DMS53 (cell line): Measurements from ENCODE around the gene GMDS.

Experiments used
- DNase-seq: peaks from one replicate; lab custom pipeline; 2025; lab: John Stamatoyannopoulos, UW

GMDS gene

DNA sequence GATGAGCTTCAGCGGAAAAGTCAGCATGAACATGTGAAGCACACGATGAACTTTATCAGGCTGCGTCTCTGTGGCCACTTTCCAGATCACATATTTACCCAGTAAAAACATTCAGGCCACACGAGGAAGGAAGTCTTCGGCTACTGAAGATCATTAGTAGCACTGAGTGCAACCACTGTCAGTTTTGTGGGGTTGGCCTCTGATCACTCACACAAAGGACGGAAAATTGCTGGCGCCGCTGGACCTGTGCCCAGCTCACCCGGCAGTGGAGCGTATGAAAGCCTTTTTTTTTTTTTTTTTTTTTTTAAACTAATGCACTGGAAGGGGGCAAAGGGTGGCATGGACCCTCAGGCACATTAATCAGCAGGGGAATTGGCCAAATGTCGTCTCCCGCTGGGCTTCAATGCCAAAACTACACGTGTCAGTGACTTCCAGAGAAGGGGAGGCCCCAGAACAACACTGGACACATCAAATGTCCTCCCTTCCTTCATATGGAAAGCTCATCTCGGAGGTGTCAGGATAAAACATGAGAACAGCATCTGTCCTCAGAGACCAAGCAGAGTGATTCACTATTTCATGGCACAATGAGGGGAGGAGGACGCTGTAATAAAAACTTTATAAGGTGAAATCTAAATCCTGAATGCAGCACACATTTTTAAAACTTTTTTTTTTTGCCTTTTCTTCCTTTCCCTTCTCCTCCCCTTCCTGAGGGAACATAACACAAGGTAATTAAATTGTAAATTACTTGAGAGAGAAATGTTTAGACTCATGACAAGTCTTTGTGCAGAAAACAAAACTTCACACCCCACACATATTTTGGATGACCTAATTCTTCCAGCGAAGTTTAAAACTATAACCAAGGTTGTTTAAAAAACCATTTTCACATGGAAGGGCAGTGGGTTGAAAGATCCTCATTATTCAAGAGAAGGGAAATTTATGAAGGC lies 412.3 kb downstream of the GMDS start:
- DNase-seq = no peak

DNA sequence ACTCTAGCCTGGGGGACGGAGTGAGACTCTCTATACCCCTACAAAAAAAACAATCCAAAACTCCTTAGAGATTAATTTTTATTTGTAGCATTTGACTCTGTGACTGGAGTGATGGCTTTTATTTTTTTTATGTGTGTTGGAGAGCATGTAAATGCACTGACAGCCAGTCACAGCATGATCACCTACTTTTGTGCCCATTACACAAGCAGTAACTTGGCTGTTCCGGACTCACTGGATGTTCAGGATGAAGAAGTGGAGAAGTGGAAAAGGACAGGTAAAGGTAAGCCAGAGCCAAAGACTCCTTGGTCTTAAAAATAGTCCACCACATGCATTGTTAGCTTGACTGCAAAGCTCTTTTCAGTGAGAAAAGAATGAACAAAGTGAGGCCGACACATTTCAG lies 413.0 kb downstream of the GMDS start:
- DNase-seq = no peak

DNA sequence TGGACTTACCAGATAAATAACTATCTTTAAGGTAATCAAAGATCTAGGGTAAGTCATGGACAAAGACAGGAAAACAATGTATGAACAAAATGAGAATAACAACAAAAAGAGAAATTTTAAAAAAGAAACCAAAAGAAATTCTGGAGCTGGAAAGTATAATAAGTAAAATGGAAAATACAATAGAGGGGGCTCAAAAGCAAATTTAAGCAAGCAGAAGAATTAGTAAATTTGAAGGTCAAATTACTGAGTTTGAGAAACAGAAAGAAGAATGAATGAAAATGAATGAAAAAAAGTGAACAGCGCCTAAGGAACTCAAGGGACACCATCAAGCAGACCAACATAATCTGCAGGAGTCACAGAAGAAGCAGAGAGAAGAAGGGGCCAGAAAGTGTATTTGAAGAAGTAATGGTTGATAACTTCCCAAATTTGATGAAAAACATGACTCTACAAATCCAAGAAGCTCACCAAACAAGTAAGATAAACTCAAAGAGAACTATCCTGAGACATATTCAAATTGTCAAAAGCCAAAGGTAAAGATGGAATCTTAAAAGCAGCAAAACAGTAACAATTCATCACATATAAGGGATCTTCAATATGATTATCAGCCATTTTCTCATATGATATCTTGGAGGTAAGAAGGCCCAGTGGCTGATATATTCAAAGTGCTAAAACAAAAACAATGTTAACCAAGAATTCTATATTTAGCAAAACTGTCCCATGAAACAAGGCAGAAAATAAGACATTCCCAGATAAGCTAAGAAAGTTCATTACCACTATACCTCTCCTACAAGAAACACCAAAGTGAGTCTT lies 417.2 kb downstream of the GMDS start:
- DNase-seq = no peak

DNA sequence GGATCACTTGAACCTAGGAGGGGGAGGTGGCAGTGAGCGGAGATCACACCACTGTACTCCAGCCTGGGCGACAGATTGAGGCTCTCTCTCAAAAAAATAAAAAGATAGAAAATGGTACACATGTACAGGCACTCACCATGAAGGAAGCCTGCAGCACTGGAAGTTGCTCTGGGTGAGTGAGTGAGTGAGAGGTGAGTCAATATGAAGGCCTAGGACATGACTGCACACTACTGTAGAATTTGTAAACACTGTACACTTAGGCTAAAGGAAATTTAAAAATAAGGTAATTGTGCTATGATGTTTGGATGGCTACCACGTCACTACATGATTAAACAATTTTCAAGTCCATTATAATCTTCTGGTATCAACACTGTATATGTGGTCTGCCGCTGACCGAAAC lies 419.5 kb downstream of the GMDS start:
- no peak for DNase-seq

DNA sequence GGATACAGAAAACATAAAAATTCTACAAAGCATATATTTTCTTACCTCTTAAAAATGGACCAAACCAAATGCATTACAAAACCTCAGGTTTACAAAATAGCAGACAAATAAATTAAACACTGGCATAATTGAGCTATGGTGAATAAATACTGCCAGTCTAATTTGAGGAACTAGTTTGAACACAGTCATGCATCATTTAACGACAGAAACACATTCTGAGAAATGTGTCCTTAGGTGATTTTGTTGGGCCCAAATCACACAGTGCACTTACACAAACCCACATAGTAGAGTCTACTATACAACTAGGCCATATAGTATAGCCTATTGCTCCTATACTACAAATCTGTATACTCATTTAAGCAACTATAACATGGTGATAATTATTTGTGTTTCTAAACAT lies 420.1 kb downstream of the GMDS start:
- no peak for DNase-seq

DNA sequence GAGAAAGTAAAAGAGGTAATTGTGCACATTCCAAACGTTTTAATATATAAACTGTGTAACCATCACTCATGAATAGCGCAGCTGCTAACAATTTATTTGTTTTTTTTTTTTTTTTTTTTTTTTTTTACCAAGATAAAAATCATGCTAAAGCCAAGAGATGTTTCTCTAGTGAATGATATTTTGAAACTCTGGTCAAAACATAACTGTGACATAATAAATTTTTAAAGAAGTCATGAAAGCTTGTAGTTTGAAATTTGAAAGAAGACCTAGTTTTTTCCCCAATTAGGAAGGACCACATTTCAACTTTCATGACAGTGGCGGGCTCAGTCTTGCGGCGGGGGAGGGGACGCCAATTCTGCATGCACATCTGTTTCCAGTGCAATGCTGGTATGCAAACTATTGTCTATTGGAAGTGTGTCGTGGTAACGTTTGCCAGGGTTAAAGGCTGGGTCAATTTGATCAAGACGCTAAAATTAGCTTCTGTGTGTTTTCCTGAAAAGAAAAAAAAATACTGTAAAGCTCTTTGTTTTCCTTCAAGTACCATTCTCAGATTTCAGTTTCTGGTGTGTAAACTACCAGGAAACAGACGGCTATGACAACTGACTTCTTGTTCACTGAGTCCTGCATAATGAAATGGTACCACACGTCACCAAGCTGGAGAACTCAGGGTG lies 423.8 kb downstream of the GMDS start:
- DNase-seq = peak; percentile 89

DNA sequence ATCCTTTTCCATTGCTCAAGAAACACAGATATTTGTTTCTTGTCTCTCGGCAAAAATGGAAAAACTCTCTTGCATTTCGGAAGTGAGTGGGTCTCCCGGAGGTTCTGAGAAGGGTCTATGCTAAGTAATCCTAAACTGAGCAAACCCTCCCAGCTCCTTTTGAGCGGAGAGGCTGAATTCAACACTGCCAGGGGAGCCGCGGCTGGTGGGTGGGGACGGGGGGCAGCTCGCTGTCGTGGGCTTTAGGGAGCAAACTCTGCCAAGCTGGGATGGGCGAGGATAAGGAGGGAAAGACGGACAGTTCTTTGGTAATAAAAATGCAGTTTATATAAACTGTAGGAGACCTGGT lies 424.3 kb downstream of the GMDS start:
- DNase-seq = no peak

DNA sequence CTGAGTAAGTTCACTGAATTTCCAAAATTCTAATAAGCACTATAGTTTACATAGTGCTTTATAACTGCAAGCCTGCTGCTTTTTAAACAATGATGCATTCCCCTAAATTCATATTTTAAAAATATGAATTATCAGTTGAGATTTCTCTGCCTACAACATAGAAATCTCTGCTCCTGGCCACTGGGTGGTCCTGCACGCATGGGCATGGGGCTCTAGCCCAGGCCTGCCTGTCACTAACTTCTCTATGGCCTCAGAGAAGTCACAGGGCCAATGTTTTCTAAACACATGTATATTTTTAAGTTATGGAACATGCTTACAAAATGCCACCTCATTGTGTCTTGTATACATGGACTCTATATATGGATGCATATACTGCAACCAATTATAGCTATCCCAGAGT lies 424.7 kb downstream of the GMDS start:
- no peak for DNase-seq

DNA sequence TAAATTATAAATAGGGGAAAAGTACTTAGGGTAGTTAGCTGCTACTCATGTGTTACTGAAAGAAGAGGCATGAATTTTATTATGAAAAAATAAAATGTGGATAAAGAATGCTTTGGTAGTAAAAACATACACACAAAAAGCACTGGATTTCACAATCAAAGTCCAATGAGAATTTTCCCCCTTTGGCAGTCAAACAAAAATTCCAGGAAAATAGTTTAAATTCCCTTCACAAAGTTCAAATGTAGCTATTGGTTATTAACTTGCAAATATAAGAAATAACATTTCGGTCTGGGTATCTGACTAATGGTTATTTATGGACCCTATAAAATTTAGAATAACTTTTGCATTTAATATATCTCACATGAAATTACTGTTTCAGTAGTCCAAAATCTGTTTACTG lies 425.2 kb downstream of the GMDS start:
- no peak for DNase-seq

DNA sequence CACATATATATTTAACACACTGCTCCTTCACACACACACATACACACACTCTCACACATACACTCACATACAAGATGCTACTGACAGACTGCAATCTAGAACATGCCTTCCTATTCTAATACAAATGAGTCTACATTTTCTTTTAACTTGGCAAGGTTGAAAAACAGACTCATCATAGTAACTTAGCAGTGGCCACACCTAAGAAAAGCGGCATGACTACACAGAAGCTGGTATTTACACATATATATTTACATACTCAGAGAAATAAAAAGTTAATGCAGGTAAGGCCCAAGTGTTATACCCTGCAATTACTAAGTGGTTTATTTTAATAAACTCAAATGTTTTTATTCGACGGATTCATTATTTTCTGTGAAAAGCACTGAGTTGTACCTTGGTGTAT lies 426.4 kb downstream of the GMDS start:
- no peak for DNase-seq

DNA sequence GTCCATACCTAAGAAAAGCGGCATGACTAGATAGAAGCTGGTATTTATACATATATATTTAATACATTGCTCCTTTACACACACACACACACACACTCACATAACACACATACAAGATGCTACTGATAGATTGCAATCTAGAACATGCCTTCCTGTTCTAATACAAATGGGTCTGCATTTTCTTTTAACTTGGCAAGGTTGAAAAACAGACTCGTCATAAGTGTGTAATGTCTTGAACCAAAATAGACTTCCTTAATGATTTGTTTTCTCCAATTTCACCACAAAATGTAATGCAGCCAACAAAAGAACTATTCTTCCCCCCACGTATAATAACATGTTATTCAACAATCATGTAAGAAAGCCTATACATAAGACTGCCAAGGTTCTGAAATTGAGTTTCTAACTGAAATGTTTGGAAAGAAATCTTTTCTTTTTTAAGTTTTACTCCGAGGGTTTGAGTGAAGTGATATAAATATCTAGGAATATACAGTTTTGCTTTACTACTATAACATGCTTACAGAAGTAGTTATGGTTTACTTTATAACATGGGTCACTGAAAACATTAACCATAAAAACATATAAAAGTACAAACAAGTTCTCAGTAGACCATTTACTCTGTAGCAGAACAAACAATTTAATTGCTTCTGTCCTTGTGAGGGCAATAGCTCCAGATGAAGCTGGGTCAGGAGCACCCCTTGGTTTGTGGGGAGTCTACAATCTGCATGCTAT lies 428.2 kb downstream of the GMDS start:
- no peak for DNase-seq

DNA sequence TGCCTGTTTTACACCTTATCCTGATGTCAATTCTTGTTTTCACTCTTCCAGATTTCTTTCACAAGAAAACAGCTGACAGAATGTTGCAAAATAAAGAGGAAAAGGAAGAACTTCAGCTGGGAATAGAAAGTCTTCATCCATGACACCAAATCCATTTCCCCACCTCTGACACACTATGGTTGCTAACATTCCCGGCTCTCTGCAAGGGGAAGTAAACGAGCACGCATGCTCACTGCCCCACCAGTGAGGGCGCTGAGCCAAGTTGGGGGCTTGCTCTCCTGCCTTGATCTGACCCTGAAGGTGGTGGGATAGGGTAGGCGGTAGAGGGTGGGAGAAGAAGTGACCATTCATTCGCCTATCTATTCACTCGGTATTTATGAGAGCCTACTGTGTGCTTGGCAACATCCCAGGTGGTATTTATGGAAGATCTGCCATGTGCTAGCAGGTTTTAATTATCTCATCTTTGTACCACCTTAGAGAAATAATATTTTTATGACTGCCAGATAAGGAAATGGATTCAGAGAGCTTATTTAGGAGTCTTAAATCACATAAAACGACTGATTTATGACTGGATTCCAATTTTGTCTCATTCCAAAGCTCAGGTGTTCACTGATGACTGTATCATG lies 429.5 kb downstream of the GMDS start:
- no peak for DNase-seq

DNA sequence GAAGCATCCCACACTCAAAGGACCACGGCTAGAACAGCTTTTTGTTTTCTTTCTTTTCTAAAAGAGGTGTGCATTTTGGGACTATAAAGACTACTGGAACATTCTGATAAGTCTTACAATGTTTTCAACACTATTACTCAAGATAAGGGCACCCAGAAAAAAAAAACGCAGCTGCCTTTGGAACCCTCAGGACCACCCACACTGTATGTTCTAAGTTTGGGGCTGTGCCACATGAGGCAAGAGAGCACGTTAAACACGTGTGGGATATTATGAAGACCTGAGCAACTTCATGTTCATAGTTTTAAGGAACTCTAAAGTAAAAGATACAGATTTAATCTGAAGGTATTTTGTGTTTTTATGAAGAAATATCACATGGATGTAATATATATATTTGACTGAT lies 431.1 kb downstream of the GMDS start:
- no peak for DNase-seq

DNA sequence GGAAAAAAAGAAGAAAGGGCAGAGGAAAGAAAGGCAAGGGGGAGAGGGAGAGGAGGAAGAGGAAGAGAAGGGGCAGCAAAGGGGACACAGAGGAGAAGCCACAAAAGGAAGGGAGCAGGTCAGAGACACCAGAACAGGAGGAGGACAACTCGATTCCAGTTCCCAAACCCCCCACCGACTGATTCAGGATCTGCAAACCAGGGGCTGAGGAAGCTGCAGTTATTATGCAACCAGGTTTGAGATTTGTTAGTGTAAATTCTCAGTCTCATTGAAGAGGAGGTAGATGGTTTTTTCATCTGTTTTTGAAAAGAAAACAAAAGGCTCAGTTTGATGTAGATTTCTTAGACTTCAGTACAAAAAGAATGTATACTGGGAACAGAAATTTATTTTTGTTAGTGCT lies 432.9 kb downstream of the GMDS start:
- no peak for DNase-seq

DNA sequence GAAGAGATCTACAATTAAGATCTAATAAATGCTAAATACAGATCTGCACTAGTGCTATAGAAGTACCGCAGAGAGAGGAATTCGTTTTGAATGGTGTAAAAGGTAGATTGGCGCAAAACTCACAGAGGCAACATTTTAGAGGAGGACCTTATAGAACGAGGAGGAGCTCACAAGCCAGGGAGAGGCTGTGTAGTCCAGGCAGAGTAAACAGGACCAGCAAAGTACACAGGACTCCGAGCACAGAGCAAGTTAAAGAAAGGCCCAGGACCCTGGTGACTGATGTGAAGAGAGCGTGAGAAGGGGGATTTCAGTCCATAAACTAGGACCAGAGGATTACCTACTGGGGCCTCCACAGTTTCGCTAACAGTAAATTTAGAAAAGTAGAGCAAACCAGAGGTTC lies 433.4 kb downstream of the GMDS start:
- no peak for DNase-seq

DNA sequence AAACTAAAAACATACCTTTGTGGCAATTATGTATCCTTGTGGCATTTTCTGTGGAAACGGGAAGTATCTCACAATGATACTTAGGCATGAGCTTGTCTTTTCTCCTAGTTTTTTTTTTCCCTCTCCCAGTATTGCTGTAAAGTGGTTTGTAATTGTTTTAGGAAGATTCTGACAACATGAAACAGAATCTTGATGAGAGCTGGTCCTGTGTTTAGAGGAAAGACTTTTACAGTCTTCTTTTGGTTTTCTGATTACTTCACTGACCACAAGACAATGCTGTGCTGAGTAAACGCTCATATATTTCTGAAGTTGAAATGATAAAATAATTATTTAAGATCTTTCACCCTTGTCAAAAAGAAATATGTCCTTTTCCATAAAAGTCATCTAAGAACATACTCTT lies 434.5 kb downstream of the GMDS start:
- DNase-seq = no peak

DNA sequence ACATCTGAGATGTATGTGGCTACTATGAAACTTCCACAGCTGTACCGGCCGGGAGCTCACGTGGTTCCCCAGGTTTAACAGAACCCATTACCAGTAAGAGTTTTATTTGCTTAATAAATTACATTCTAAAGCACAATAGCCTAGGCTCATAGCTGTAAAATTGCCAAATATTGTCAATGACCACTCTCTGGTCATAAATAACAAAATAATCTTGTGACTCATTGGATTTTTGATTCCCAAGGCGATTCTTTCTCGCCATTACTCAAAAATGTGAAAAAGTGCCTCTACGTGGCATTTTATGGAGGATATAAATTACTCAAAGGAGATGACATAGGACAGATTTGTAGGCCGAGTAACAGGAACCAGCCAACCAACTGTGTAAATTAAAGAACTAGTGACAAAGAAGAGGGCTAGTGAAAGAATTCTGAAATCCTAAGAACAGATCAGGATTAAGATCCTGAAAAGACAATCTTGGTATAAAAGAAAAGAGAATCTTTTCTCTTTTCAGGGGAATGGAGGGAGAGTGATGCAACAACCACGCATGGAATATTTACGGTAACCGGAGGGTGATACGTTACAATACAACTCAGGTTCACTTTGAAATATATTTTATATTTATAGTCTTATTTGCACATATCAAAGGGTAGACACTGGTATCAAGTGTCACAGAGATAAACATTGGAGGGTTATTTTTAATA lies 436.0 kb downstream of the GMDS start:
- DNase-seq = no peak

DNA sequence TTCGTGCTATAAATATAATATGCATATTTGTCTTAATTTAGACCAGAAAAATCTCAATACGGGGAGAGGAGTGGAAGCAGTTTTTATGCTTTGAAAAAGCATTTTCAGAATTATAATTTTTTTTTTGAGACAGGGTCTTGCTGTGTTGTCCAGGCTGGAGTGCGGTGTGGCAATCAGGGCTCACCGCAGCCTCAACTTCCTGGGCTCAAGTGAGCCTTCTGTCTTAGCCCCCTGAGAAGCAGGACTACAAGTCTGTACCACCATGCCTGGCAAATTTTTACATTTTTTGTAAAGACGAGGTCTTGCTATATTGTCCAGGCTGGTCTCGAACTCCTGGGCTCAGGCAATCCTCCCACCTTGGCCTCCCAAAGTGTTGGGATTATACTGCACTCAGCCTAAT lies 438.5 kb downstream of the GMDS start:
- no peak for DNase-seq

DNA sequence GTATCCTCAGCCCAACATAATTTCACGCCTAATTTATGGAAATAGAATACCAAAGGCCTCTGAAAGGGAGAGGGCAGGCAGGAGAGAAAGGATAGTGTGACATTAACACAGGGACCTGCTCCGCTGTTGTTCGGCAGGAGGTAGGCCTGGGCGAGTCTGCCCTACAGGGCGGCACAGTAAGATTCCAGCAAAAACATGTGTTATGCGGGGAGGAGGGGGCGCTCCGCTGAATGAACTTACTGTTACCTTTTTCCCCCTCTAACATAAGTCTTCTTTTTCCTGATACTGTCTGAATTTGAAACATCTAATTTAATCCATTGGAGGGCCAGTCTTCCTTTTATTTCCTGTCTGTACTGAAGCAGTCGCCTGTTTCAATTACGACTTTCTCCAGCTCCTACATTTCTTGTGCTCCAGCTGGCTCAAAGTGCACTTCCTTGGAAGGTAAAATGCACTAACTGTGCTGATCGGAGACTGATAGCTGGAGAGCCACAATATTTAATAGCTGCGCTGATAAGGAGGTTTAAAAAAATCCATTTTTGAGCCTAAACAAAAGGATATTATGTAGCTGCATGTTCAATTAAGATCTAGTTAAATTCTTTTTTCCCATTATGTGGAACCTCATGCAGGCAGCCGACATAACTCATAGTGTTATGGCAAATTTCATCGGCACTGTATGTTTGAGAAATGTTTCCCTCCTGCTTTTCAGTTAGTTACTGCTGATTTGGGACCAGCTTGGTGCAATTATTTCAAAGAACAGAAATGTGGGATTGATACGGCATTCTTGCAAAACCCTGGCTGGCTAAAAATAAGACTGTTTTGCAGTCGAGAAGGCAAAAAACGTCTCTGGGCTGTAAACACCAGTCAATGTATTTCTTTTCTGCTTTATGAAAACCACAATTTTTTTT lies 442.7 kb downstream of the GMDS start:
- no peak for DNase-seq

DNA sequence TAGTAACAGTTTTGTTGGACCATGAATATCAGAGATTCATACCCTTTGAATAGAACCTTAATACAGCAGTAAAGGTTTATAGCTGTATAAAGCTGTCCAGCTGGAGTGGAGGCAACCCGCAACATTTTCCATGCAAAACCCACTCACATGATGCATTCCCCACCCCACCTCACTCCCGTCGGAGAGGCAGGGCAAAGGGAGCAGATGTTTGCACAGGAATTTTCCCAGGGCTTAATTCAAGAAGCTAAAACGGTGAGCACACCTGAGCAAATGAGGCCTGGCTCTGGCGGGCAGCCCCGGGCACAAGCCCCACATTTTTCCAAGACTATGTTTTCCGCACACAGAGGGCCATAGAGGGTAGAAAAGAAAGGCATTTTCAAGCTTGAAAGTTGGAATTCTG lies 444.0 kb downstream of the GMDS start:
- DNase-seq = no peak
